SK-N-SH (cell line): ENCODE measurements around the gene TAF1B. TPM values are rescaled to one million over a fixed set of nuclear protein-coding genes. Genes with fewer than 3 reads are reported as not detected.

Experiments
- CTCF ChIA-PET: fragments of 300-600, 350-600 bp; formaldehyde crosslinking; extraction: SDS; loops from one replicate; lab custom pipeline; 2021; lab: Yijun Ruan, JAX
- POLR2A ChIA-PET: fragments of 350-600 bp; sonication (Branson Sonifier 250); formaldehyde crosslinking; extraction: SDS; loops from one replicate; lab custom pipeline; 2020; ENCODE audit warnings: antibody characterized with exemption, inconsistent platforms; lab: Yijun Ruan, JAX
- DNase-seq: peaks from one replicate; pipeline ENCODE4 v3.0.0; 2012
- H2AFZ ChIP-seq: fragments of 200-600 bp; sonication (generic); 2 replicates; pipeline ENCODE4 v1.8.1; 2016; ENCODE audit warnings: antibody characterized with exemption, mild to moderate bottlenecking, low read depth
- H3F3A ChIP-seq: fragments of 200-600 bp; sonication (generic); replicated peaks from 2 replicates; pipeline ENCODE3; 2016; ENCODE audit warnings: antibody characterized with exemption, mild to moderate bottlenecking; ENCODE audit not compliant: insufficient read depth
- H3K27ac ChIP-seq, 2 experiments: fragments of 200-500 bp in 1 of 2; fragments of 200-600 bp in 1 of 2; sonication (Bioruptor generic) in 1 of 2; sonication (generic), shearing (Covaris generic) in 1 of 2; 2 replicates each; pipeline versions ENCODE4 v1.5.1 to v1.6.1; 2014 to 2016; ENCODE audit warnings: low read depth in 2 of 2, inconsistent platforms in 1 of 2, low read length in 1 of 2, mild to moderate bottlenecking in 1 of 2, mixed read lengths in 1 of 2
- H3K27me3 ChIP-seq: fragments of 200-600 bp; sonication (generic), shearing (Covaris generic); 2 replicates; pipeline ENCODE4 v1.6.1; 2016; ENCODE audit warnings: mixed run types; ENCODE audit not compliant: insufficient read depth
- H3K36me3 ChIP-seq, 2 experiments: fragments of 200-500 bp in 1 of 2; fragments of 200-600 bp in 1 of 2; sonication (Bioruptor generic) in 1 of 2; sonication (generic) in 1 of 2; replicated peaks in 1 of 2; 2 replicates each; pipeline versions ENCODE3 to v1.5.1; 2014 to 2016; ENCODE audit warnings: low read length in 1 of 2, mild to moderate bottlenecking in 1 of 2; ENCODE audit not compliant: insufficient read depth in 2 of 2, control insufficient read depth in 1 of 2
- H3K4me1 ChIP-seq, 2 experiments: fragments of 200-500 bp in 1 of 2; fragments of 200-600 bp in 1 of 2; sonication (Bioruptor generic) in 1 of 2; sonication (generic), shearing (Covaris generic) in 1 of 2; 2 replicates each; pipeline versions ENCODE4 v1.5.1 to v1.6.1; 2014 to 2016; ENCODE audit warnings: low read depth in 1 of 2, low read length in 1 of 2, mixed run types in 1 of 2; ENCODE audit not compliant: insufficient read depth in 2 of 2, control insufficient read depth in 1 of 2
- H3K4me2 ChIP-seq: fragments of 200-600 bp; sonication (generic), shearing (Covaris generic); 2 replicates; pipeline ENCODE4 v1.6.1; 2017; ENCODE audit warnings: mixed run types
- H3K4me3 ChIP-seq, 2 experiments: fragments of 200-500 bp in 1 of 2; fragments of 200-600 bp in 1 of 2; sonication (Bioruptor generic) in 1 of 2; sonication (generic), shearing (Covaris generic) in 1 of 2; 2 replicates each; pipeline versions ENCODE4 v1.5.1 to v1.8.1; 2014 to 2016; ENCODE audit warnings: low read depth in 2 of 2, inconsistent platforms in 1 of 2, low read length in 1 of 2, mild to moderate bottlenecking in 1 of 2, mixed read lengths in 1 of 2, moderate library complexity in 1 of 2
- H3K79me2 ChIP-seq: fragments of 200-600 bp; sonication (generic); 2 replicates; pipeline ENCODE4 v1.8.1; 2017; ENCODE audit warnings: mild to moderate bottlenecking; ENCODE audit not compliant: insufficient read depth
- H3K9ac ChIP-seq: fragments of 200-600 bp; sonication (generic); 2 replicates; pipeline ENCODE4 v1.6.1; 2017; ENCODE audit warnings: mixed run types
- H3K9me2 ChIP-seq: fragments of 200-600 bp; sonication (generic); 2 replicates; pipeline ENCODE4 v1.6.1; 2017; ENCODE audit warnings: mixed run types
- H3K9me3 ChIP-seq: fragments of 200-600 bp; sonication (generic); 2 replicates; pipeline ENCODE4 v1.6.1; 2017; ENCODE audit warnings: mixed run types, mild to moderate bottlenecking, moderate library complexity
- H4K20me1 ChIP-seq: fragments of 200-600 bp; sonication (generic); 2 replicates; pipeline ENCODE4 v1.6.1; 2017; ENCODE audit warnings: mild to moderate bottlenecking, mixed run types; ENCODE audit not compliant: insufficient read depth
- CHD2 ChIP-seq: fragments of 150-350 bp; IDR thresholded peaks from 2 replicates; pipeline ENCODE4 v1.6.1; 2018; ENCODE audit warnings: low read length; ENCODE audit not compliant: partially characterized antibody
- CTCF ChIP-seq: fragments of 200-600 bp; sonication (generic); IDR thresholded peaks from 2 replicates; pipeline ENCODE4 v1.6.1; 2017; ENCODE audit warnings: antibody characterized with exemption, mild to moderate bottlenecking, moderate library complexity
- ELF1 ChIP-seq: IDR thresholded peaks from 2 replicates; pipeline ENCODE4 v1.4.0; 2012
- FOXJ3 ChIP-seq: sonication (generic); formaldehyde crosslinking; IDR thresholded peaks from 2 replicates; pipeline ENCODE4 v1.5.1; 2020; ENCODE audit warnings: mild to moderate bottlenecking, missing genetic modification reagents
- GABPA ChIP-seq: IDR thresholded peaks from 2 replicates; pipeline ENCODE4 v1.4.0; 2012; ENCODE audit warnings: low read depth, mild to moderate bottlenecking
- GATA2 ChIP-seq: sonication (generic); formaldehyde crosslinking; IDR thresholded peaks from 2 replicates; pipeline ENCODE4 v1.5.0; 2020; ENCODE audit warnings: mild to moderate bottlenecking, missing genetic modification reagents
- JUND ChIP-seq: IDR thresholded peaks from 2 replicates; pipeline ENCODE4 v1.4.0; 2012
- MAX ChIP-seq: IDR thresholded peaks from 2 replicates; pipeline ENCODE4 v1.4.0; 2012; ENCODE audit warnings: low read depth
- MXI1 ChIP-seq: IDR thresholded peaks from 2 replicates; pipeline ENCODE4 v1.6.1; 2012; ENCODE audit warnings: mild to moderate bottlenecking, low read depth, low read length, improper control_type of control experiment
- NRF1 ChIP-seq: IDR thresholded peaks from 2 replicates; pipeline ENCODE4 v1.6.1; 2012; ENCODE audit warnings: low read depth, mild to moderate bottlenecking, low read length
- PBX3 ChIP-seq: IDR thresholded peaks from 2 replicates; pipeline ENCODE4; 2012
- POLR2AphosphoS5 ChIP-seq: IDR thresholded peaks from 2 replicates; pipeline ENCODE4 v1.6.1; 2012; ENCODE audit warnings: low read depth, low read length
- RAD21 ChIP-seq: IDR thresholded peaks from 2 replicates; pipeline ENCODE4 v1.6.1; 2012; ENCODE audit warnings: mild to moderate bottlenecking, low read length
- REST ChIP-seq: IDR thresholded peaks from 2 replicates; pipeline ENCODE4 v1.6.1; 2012; ENCODE audit warnings: mild to moderate bottlenecking, low read depth, low read length, moderate library complexity
- RFX5 ChIP-seq: IDR thresholded peaks from 2 replicates; pipeline ENCODE4 v1.6.1; 2012; ENCODE audit warnings: mild to moderate bottlenecking, improper control_type of control experiment, low read length
- RXRA ChIP-seq: IDR thresholded peaks from 2 replicates; pipeline ENCODE4 v1.4.0; 2012; ENCODE audit warnings: low read depth, mild to moderate bottlenecking, borderline replicate concordance
- SIN3A ChIP-seq: IDR thresholded peaks from 2 replicates; pipeline ENCODE4 v1.6.1; 2012; ENCODE audit warnings: low read depth, mild to moderate bottlenecking, low read length, moderate library complexity, borderline replicate concordance
- SMC3 ChIP-seq: IDR thresholded peaks from 2 replicates; pipeline ENCODE4 v1.6.1; 2012; ENCODE audit warnings: low read depth, low read length, improper control_type of control experiment
- TAF1 ChIP-seq: IDR thresholded peaks from 2 replicates; pipeline ENCODE4 v1.6.1; 2012; ENCODE audit warnings: low read depth, mild to moderate bottlenecking, low read length, moderate library complexity, borderline replicate concordance
- TCF12 ChIP-seq: IDR thresholded peaks from 2 replicates; pipeline ENCODE4 v1.4.0; 2012
- USF1 ChIP-seq: IDR thresholded peaks from 2 replicates; pipeline ENCODE4 v1.4.0; 2012; ENCODE audit warnings: low read depth, borderline replicate concordance
- YY1 ChIP-seq: IDR thresholded peaks from 2 replicates; pipeline ENCODE4 v1.4.0; 2012; ENCODE audit warnings: low read depth, mild to moderate bottlenecking
- ZBTB33 ChIP-seq: IDR thresholded peaks from 2 replicates; pipeline ENCODE4 v1.4.0; 2012; ENCODE audit warnings: low read depth, borderline replicate concordance
- WGBS: methylation state at CpG from one replicate; pipeline ENCODE4 v1.1.6; 2017; ENCODE audit warnings: low lambda C conversion rate; 5-methylcytosine and 5-hydroxymethylcytosine counted together
- polyA plus RNA-seq, 3 experiments: library from polyadenylated mRNA; depleted of rRNA; stranded (reverse); fragments of >200 nt; gene quantifications; 2 replicates each; pipeline ENCODE4 v1.2.3, GENCODE V29; 2012

Gene TAF1B
- 7.8 and 8.3 TPM in 2 replicates for polyA plus RNA-seq (2012; rRNA removed)
- 10.9 and 13.0 TPM in 2 replicates for polyA plus RNA-seq (2012; cell fraction: cytosol; rRNA removed)
- polyA plus RNA-seq (2012; cell fraction: nucleus; rRNA removed) = 5.7 and 11.1 TPM in 2 replicates

- H3K27me3 ChIP-seq = no peaks in the 10 kb centered on the region
- peaks cover 47% of the 10 kb centered on the region for H3K79me2 ChIP-seq
- ChIA-PET POLR2A (interaction anchor here (0.6 to 2.4 kb wide), 20 partner anchors 9 to 347 kb away, joined by 3 to 15 read pairs (median 4); partner anchors contain the start of genes ADAM17, KLF11 and YWHAQ), CTCF (interaction anchor here (0.6 to 7.9 kb wide), 37 partner anchors 9 to 879 kb away, joined by 3 to 83 read pairs (median 4); partner anchors contain the start of gene YWHAQ)
- no peaks in the 10 kb centered on the region for H3K9me2 ChIP-seq
- peak; percentile 95; the same call in 1 of the 2 replicates for TF ChIP-seq SIN3A
- TF ChIP-seq RXRA = no peak
- TF ChIP-seq RFX5 = peak; percentile 27
- peak; percentile 81 for TF ChIP-seq GABPA
- TF ChIP-seq USF1 = peak; percentile 33; the same call in 1 of the 2 replicates
- peak; percentile 88 for TF ChIP-seq MAX
- peak; percentile 74; the same call in 1 of the 2 replicates for TF ChIP-seq TAF1
- TF ChIP-seq NRF1 = peak; percentile 89
- TF ChIP-seq GATA2 = peak; percentile 4; the same call in 1 of the 2 replicates
- peak; percentile 96 for TF ChIP-seq POLR2AphosphoS5
- peak; percentile 93 for TF ChIP-seq ELF1
- TF ChIP-seq PBX3 = peak; percentile 61
- no peak; the same call in 1 of the 2 replicates for TF ChIP-seq SMC3
- peak; percentile 86 for TF ChIP-seq CHD2
- peak; percentile 37; the same call in 1 of the 2 replicates for TF ChIP-seq REST
- TF ChIP-seq RAD21 = no peak
- no peak; the same call in 1 of the 2 replicates for TF ChIP-seq TCF12
- TF ChIP-seq FOXJ3 (CRISPR knock-in tag) = no peak
- peak; percentile 76 for TF ChIP-seq ZBTB33
- TF ChIP-seq JUND = no peak
- TF ChIP-seq CTCF = peak; percentile 43
- TF ChIP-seq YY1 = no peak
- peak; percentile 54; the same call in 1 of the 2 replicates for TF ChIP-seq MXI1
- peak within 1 kb of the TSS; percentile 81 for H3K4me2 ChIP-seq
- peaks cover 15 to 20% of the 10 kb centered on the region in 2 experiments for H3K4me1 ChIP-seq
- H3K4me3 ChIP-seq = peak within 1 kb of the TSS; percentile 60 to 86
- H3K27ac ChIP-seq = peak within 1 kb of the TSS; percentile 89 to 95
- peaks cover 8% of the 10 kb centered on the region for H3F3A ChIP-seq
- peaks cover 13 to 24% of the 10 kb centered on the region in 2 experiments for H3K36me3 ChIP-seq
- no peaks in the 10 kb centered on the region for H3K9me3 ChIP-seq
- peak; percentile 99 for DNase-seq
- WGBS = 2% methylated on average over 65 of the region's 70 CpGs
- H2AFZ ChIP-seq = peak within 1 kb of the TSS; percentile 97
- H3K9ac ChIP-seq = peak within 1 kb of the TSS; percentile 93
- H4K20me1 ChIP-seq = no peaks in the 10 kb centered on the region
Measured at GRCh38 chr2:9843229-9844035, at the start of gene TAF1B. Gene TAF1B (plus strand): TSS chr2:9843474. CDS start chr2:9843542, 68 bp downstream.
